PFSK-1 (cell line): Measurements from ENCODE around the gene MCOLN2.

Source experiments
- FOXP2 ChIP-seq: optimal IDR thresholded peaks from 2 replicates; pipeline ENCODE3; 2011; ENCODE audit warnings: borderline replicate concordance, control low read depth, inconsistent platforms; ENCODE audit not compliant: insufficient read depth; ENCODE audit errors: extremely low read length, extremely low read depth
- POLR2AphosphoS5 ChIP-seq: IDR thresholded peaks from 2 replicates; pipeline ENCODE4 v1.6.1; 2012; ENCODE audit warnings: low read depth, mild to moderate bottlenecking, control low read depth, low read length, moderate library complexity
- REST ChIP-seq, 2 experiments: IDR thresholded peaks; 2 replicates each; pipeline versions ENCODE4 v1.6.1 to v1.8.0; 2011 to 2012; ENCODE audit warnings: low read depth in 2 of 2, low read length in 2 of 2, control low read depth in 1 of 2, inconsistent platforms in 1 of 2, mild to moderate bottlenecking in 1 of 2, moderate library complexity in 1 of 2; ENCODE audit not compliant: insufficient read depth in 1 of 2
- SIN3A ChIP-seq: IDR thresholded peaks from 2 replicates; pipeline ENCODE4 v1.6.1; 2012; ENCODE audit warnings: mild to moderate bottlenecking, low read length, moderate library complexity, borderline replicate concordance; ENCODE audit not compliant: insufficient read depth
- TAF1 ChIP-seq: IDR thresholded peaks from 2 replicates; pipeline ENCODE4 v1.6.1; 2012; ENCODE audit warnings: low read length, control low read depth, borderline replicate concordance; ENCODE audit not compliant: insufficient read depth

Gene MCOLN2

GRCh38 chr1:84985365-84985764, 11.5 kb downstream of the MCOLN2 start:
- TF ChIP-seq REST (IDR thresholded peaks at IDR 0.05; ENCODE audit: insufficient read depth in 1 of 2, low read depth in 2 of 2, low read length in 2 of 2) (no peak), SIN3A (no peak), TAF1 (no peak), POLR2AphosphoS5 (no peak), FOXP2 (no peak)

- TF ChIP-seq POLR2AphosphoS5: no peak
- TF ChIP-seq FOXP2: no peak
- no peak for TF ChIP-seq REST (IDR thresholded peaks at IDR 0.05; ENCODE audit: insufficient read depth in 1 of 2, low read depth in 2 of 2, low read length in 2 of 2)
- no peak for TF ChIP-seq SIN3A
- TF ChIP-seq TAF1: no peak
Observed at GRCh38 chr1:84982395-84982794, 14.5 kb downstream of the MCOLN2 start.

- TF ChIP-seq TAF1 (no peak), FOXP2 (no peak), POLR2AphosphoS5 (no peak), REST (IDR thresholded peaks at IDR 0.05; ENCODE audit: insufficient read depth in 1 of 2, low read depth in 2 of 2, low read length in 2 of 2) (no peak), SIN3A (no peak)
Observed at GRCh38 chr1:84975035-84975434, 21.9 kb downstream of the MCOLN2 start.

- TF ChIP-seq REST (IDR thresholded peaks at IDR 0.05; ENCODE audit: insufficient read depth in 1 of 2, low read depth in 2 of 2, low read length in 2 of 2) (no peak), TAF1 (no peak), FOXP2 (no peak), SIN3A (no peak), POLR2AphosphoS5 (no peak)
Observed at GRCh38 chr1:84973498-84974334, 23.2 kb downstream of the MCOLN2 start.
